GM12892 (cell line): Measurements from ENCODE around the gene CEACAM16.

Experiments used
- POLR2A ChIP-seq: IDR thresholded peaks from 2 replicates; pipeline ENCODE4 v1.6.1; 2011; ENCODE audit warnings: low read depth, low read length, control low read depth
- POLR2AphosphoS5 ChIP-seq: IDR thresholded peaks from 2 replicates; pipeline ENCODE4 v1.6.1; 2011; ENCODE audit warnings: low read depth, low read length, control low read depth

DNA sequence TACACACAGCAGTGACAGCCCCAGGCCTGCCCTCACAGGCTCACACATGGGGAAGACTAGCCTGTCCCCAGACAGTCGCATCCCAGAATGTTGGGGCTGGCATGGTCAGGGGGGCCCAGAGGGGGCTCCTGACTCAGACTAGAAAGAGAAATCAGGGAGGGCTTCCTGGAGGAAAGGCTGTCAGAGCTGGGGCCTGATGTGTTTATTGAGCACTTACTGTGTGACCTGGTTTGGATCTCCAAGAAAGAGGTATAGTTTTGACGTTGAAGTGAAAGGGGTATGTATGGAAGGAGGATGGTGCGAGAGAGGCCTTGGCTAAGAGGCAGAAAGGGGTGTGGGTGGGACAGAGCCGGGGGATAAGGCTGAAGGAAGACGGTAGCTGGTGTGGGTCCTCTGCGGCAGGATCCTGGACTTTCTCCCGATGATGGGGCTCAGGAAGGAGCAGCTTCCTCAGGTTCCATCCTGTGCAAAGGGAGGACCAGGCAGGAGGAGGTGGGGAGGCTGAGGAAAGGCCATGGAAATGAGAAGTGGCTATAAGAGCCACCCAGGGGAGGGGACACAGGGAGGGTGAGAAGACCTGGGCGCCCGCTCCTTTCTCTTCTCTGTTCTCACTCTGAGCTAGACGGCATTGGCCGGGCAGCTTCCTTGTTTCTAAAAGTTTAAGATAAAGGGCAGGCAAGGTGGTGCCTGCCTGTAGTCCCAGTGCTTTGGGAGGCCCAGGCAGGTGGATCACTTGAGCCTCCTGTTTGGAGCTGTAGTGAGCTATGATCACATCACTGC is 33.5 kb downstream of the CEACAM16 start:
- TF ChIP-seq POLR2AphosphoS5 (no peak), POLR2A (no peak)
